Ovary (tissue), 9 donors: Measurements from ENCODE around the gene CROCC. TPM values are rescaled to one million over a fixed set of nuclear protein-coding genes. Genes with fewer than 3 reads are reported as not detected.

Experiments used
- DNase-seq, 5 donors: peaks; one replicate each; pipeline ENCODE4 v3.0.0-alpha.2; 2019 to 2020
- H3K27ac ChIP-seq, 2 donors: fragments of 200-600 bp; one replicate each; pipeline versions ENCODE4 v1.5.1 to v1.8.0; 2019 to 2022
- H3K27me3 ChIP-seq: fragments of 200-600 bp; one replicate; pipeline ENCODE4 v1.8.0; 2022
- H3K36me3 ChIP-seq: fragments of 200-600 bp; sonication (generic); one replicate; pipeline ENCODE4 v1.5.1; 2019
- H3K4me1 ChIP-seq: one replicate; pipeline ENCODE4 v1.8.1; 2013; ENCODE audit warnings: mild to moderate bottlenecking, moderate library complexity; ENCODE audit not compliant: insufficient read depth
- H3K4me3 ChIP-seq: fragments of 200-600 bp; sonication (generic); one replicate; pipeline ENCODE4 v1.5.1; 2017
- H3K9me3 ChIP-seq, 2 donors: fragments of 200-600 bp in 1 of 2; sonication (generic) in 1 of 2; one replicate each; pipeline versions ENCODE4 v1.5.1 to v1.8.1; 2013 to 2019; ENCODE audit warnings: mild to moderate bottlenecking in 1 of 2, moderate library complexity in 1 of 2
- EP300 ChIP-seq: sonication (generic); formaldehyde crosslinking; IDR thresholded peaks from one replicate; pipeline ENCODE4 v1.6.1; 2017; ENCODE audit warnings: antibody characterized with exemption
- POLR2A ChIP-seq: fragments of 450-650 bp; IDR thresholded peaks from one replicate; pipeline ENCODE4 v1.6.1; 2017; ENCODE audit warnings: antibody characterized with exemption, mild to moderate bottlenecking, moderate library complexity
- WGBS, 3 donors: extraction: QIAGEN DNeasy Blood & Tissue Kit in 1 of 3; methylation state at CpG; one replicate each; pipeline versions ENCODE4 v1.1.5 to v1.1.7; 2013 to 2017; 5-methylcytosine and 5-hydroxymethylcytosine counted together
- intact Hi-C, 4 donors: fragments of 100-400 bp; cut with DNase I; formaldehyde crosslinking; loops; one replicate each; pipeline versions ENCODE4 v1.11.0 to v1.15.1; 2022 to 2023
- polyA plus RNA-seq, 2 donors: library from polyadenylated mRNA; stranded (reverse); fragments of 200-250 nt in 1 of 2; fragments of 350-450 nt in 1 of 2; fragmentation: Illumina TruSeq in 1 of 2; extraction: RNeasy Lipid Tissue Mini Kit (QIAGEN cat#74804) in 1 of 2; gene quantifications; one replicate each; pipeline ENCODE4 v1.2.3, GENCODE V29; 2013 to 2014
- total RNA-seq, 7 donors: library from RNA; depleted of rRNA in 2 of 7; stranded (reverse); fragments of >200 nt in 2 of 7; fragmentation: NEBNext Ultra II Directional in 3 of 7; extraction: Animal tissue kit (Norgen Biotek cat#: 25700) in 3 of 7; gene quantifications; one replicate each; pipeline versions ENCODE4 v1.1.0 to v1.2.4, GENCODE V29; 2016 to 2023
- TF ChIP-seq, protein P1 (sequence below), 3 donors: fragments of 450-650 bp in 2 of 3; fragments of 200-600 bp in 1 of 3; IDR thresholded peaks; one replicate each; pipeline versions ENCODE4 v1.5.1 to v1.8.0; 2016 to 2022; ENCODE audit warnings: antibody characterized with exemption in 3 of 3, mild to moderate bottlenecking in 1 of 3
- donor health status: DM: no; HTN: no; CAD: no; lungs with moderate emphysema.
- donor health status: DM: no; HTN: no; CAD: no.
- donor health status: Bipolar disorder and iron deficiency.
- donor health status: DM: yes; HTN: yes; CAD: no.
- donor health status: DM: no; HTN: no; CAD: no.
- donor health status: DM: yes; HTN: yes; CAD: no.

The CROCC gene
- total and polyA plus RNA-seq, 9 donors: 1.7 to 49.1 (median 33.6) TPM

DNA sequence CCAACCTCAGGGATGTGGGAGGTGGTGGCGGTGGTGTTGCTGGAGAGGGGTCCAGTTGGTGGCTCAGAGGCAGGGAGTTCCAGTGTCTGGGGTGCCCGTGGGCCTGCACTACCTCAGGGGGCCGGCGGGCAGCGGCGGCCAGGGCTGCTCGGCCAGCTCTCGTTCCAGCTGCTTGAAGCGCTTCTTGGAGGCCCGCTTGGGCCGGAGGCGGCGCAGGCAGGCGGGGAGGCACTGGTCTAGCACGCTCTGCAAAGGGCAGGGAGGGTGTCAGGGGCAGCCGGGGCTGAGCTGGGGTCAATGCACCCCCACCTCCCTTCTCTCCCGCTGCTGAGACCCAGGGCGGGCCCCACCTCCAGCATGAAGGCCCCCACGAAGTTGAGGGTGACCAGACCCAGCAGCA is 64.4 kb downstream of the CROCC start:
- WGBS, 3 donors: 86 to 91% (median 87%) methylated on average over 19 of the region's 19 CpGs
- intact Hi-C loops: no loop called here
- no peaks in the 10 kb centered on the region for H3K4me1 ChIP-seq
- no peak overlapping the region for H3K4me3 ChIP-seq
- H3K27ac ChIP-seq: no peak overlapping the region
- no peak for TF ChIP-seq POLR2A
- peak in 1 of 5 donors; percentile 26 for DNase-seq
- H3K9me3 ChIP-seq: no peaks in the 10 kb centered on the region
- H3K27me3 ChIP-seq: no peaks in the 10 kb centered on the region
- no peaks in the 10 kb centered on the region for H3K36me3 ChIP-seq

DNA sequence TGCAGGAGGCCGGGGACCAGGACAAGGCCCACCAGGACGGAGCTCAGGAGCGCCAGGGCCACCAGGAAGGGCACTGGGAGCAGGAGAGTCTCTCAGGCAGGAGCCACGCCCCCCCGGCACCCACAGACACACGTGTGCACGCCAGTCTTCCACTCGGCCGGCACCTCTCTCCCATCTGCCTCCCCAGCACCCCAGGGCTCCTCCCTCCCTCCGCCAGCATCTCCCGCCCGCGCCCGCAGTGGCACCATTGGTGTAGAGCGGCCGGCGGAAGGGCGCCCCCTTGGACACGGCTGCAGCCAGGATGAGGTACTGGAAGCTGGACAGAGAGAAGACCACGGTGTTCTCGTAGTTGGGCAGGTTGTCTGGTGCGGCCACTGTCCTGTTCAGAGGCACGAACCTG is 64.8 kb downstream of the CROCC start:
- 88 to 91% (median 90%) methylated on average over 23 of the region's 23 CpGs for WGBS, 3 donors
- H3K27ac ChIP-seq: no peak overlapping the region
- H3K4me1 ChIP-seq: no peaks in the 10 kb centered on the region
- H3K27me3 ChIP-seq: no peaks in the 10 kb centered on the region
- intact Hi-C loops: no loop called here
- TF ChIP-seq, protein P1, sequence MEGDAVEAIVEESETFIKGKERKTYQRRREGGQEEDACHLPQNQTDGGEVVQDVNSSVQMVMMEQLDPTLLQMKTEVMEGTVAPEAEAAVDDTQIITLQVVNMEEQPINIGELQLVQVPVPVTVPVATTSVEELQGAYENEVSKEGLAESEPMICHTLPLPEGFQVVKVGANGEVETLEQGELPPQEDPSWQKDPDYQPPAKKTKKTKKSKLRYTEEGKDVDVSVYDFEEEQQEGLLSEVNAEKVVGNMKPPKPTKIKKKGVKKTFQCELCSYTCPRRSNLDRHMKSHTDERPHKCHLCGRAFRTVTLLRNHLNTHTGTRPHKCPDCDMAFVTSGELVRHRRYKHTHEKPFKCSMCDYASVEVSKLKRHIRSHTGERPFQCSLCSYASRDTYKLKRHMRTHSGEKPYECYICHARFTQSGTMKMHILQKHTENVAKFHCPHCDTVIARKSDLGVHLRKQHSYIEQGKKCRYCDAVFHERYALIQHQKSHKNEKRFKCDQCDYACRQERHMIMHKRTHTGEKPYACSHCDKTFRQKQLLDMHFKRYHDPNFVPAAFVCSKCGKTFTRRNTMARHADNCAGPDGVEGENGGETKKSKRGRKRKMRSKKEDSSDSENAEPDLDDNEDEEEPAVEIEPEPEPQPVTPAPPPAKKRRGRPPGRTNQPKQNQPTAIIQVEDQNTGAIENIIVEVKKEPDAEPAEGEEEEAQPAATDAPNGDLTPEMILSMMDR (IDR thresholded peaks at IDR 0.05): no peak
- TF ChIP-seq POLR2A (no peak), EP300 (no peak)
- no peaks in the 10 kb centered on the region for H3K36me3 ChIP-seq
- DNase-seq: no peak
- H3K9me3 ChIP-seq: no peaks in the 10 kb centered on the region
- H3K4me3 ChIP-seq: no peak overlapping the region

DNA sequence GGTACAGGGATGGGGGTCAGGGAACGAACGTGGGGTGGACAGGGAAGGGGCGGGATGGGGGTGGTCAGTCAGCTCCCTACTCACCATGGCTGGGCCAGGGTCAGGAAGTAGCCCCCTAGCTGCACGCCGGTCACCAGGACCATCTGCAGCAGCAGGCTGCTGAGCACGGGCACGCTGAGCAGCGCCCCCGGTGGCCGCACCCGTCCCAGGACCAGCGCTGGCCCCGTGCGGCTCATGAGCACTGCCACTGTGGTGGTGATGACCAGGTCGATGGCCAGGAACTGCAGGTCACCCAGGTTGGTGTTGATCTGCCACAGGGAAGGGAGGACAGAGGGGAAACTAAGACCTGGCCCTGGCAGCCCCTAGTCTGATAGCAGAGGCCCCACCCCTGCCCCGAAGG is 65.2 kb downstream of the CROCC start:
- H3K27me3 ChIP-seq: no peaks in the 10 kb centered on the region
- DNase-seq: no peak
- WGBS, 3 donors: 77 to 84% (median 79%) methylated on average over 13 to 16 of the region's 16 CpGs
- no peak overlapping the region for H3K4me3 ChIP-seq
- H3K4me1 ChIP-seq: no peaks in the 10 kb centered on the region
- no peaks in the 10 kb centered on the region for H3K36me3 ChIP-seq
- intact Hi-C loops: no loop called here
- TF ChIP-seq POLR2A (no peak), EP300 (no peak)
- TF ChIP-seq, protein P1 (IDR thresholded peaks at IDR 0.05): no peak
- no peak overlapping the region for H3K27ac ChIP-seq
- no peaks in the 10 kb centered on the region for H3K9me3 ChIP-seq

DNA sequence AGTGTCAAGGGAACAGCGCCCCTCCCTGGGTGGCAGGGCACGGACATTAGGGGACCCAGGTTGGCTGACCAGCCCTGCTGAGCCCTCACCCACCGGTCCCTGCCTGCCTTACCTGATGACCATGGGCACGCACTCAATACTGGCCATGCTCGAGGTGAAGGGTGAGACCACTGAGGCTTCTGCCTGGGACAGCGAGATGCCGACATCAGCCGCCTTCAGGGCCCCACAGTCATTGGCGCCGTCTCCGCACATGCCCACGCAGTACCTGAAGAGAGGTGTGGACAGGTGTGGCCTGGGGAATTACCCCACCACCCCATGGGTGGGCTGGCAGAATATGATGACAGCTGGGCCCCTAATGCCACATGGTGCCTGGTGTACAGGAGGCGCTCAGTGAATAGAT is 66.5 kb downstream of the CROCC start:
- WGBS, 3 donors: 90 to 94% (median 90%) methylated on average over 13 of the region's 13 CpGs
- H3K4me3 ChIP-seq: no peak overlapping the region
- no peaks in the 10 kb centered on the region for H3K4me1 ChIP-seq
- TF ChIP-seq, protein P1 (IDR thresholded peaks at IDR 0.05): no peak
- intact Hi-C loops: no loop called here
- peak in 1 of 5 donors; percentile 19 for DNase-seq
- no peaks in the 10 kb centered on the region for H3K36me3 ChIP-seq
- no peak overlapping the region for H3K27ac ChIP-seq
- H3K9me3 ChIP-seq: no peaks in the 10 kb centered on the region
- H3K27me3 ChIP-seq: no peaks in the 10 kb centered on the region

DNA sequence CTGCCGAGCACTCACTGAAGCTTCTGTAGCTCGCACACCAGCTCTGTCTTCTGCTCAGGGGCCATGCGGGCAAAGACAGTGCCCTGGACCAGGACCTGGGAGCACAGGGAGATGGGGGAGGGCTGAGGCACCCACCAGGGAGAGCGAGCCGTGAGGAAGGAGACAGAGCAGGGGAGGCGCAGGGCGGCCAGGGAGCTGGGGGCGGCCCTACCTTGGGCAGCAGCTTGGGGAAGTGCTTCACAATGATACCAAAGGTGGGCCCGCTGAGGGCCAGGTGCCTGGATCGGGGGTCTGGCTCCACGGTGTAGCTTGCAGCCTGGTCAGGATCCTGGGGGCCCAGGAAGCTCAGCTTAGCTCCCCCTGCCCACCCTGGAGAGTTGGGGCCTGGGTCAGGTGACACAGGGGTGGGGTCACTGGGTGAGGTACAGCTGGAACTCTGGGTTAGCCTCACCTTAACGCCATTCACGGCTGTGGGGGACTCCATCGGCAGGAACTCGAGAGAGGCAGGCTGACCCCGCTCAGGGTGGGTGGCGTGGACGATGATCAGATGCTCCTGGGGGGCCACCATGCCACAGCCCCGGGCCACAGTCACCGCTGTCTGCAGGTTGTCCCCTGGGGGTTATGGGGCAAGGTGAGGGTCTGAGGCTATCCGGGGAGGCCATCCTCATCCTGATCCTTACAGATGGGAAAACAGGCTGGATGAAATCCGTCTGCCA is 68.1 kb downstream of the CROCC start:
- TF ChIP-seq POLR2A (no peak), EP300 (no peak)
- WGBS, 3 donors: 89 to 93% (median 91%) methylated on average over 18 to 22 of the region's 22 CpGs
- Histone ChIP-seq H3K9me3 (no peaks in the 10 kb centered on the region), H3K36me3 (no peaks in the 10 kb centered on the region), H3K27me3 (no peaks in the 10 kb centered on the region), H3K27ac (no peak overlapping the region), H3K4me3 (no peak overlapping the region), H3K4me1 (no peaks in the 10 kb centered on the region)
- no peak for DNase-seq
- intact Hi-C loops: loop anchor here in 1 of 4 donors (10.0 kb wide), 1 partner anchor 55 kb away; no protein-coding TSS in a partner anchor
